Panc1 (cell line): ENCODE results near the gene SLC43A2. TPM values are rescaled to one million over a fixed set of nuclear protein-coding genes. Genes with fewer than 3 reads are reported as not detected.

Experiments
- ATAC-seq: fragments of 200-7000 bp; cut with Tn5 transposase; 2 replicates; pipeline ENCODE4 v1.9.1; 2020; ENCODE audit warnings: mild to moderate bottlenecking, moderate library complexity
- BruUV-seq: library from RNA; stranded (reverse); fragments of 400-500 nt; replicated peaks from 2 replicates; lab custom pipeline; 2021; lab: Mats Ljungman, UMichigan
- CTCF ChIA-PET: fragments of 300-600 bp; sonication (Branson Sonifier 250); formaldehyde crosslinking; loops from one replicate; lab custom pipeline; 2022; ENCODE audit warnings: antibody characterized with exemption; lab: Charles Lee
- POLR2A ChIA-PET: fragments of 300-600 bp; sonication (Branson Sonifier 250); formaldehyde crosslinking; loops from one replicate; lab custom pipeline; 2022; ENCODE audit warnings: antibody characterized with exemption; lab: Charles Lee
- DNase-seq: peaks from one replicate; pipeline ENCODE4 v3.0.0-alpha.2; 2010; ENCODE audit warnings: low read depth, low spot score
- H3K27ac ChIP-seq: 2 replicates; pipeline ENCODE4 v1.5.1; 2011; ENCODE audit warnings: mild to moderate bottlenecking, low read length, inconsistent platforms
- H3K27me3 ChIP-seq: fragments of 200-500 bp; sonication (Bioruptor generic); 2 replicates; pipeline ENCODE4 v1.6.0; 2014; ENCODE audit warnings: low read length, inconsistent platforms; ENCODE audit not compliant: control insufficient read depth, insufficient read depth
- H3K36me3 ChIP-seq: fragments of 200-500 bp; sonication (Bioruptor generic); 2 replicates; pipeline ENCODE4 v1.5.1; 2014; ENCODE audit warnings: inconsistent platforms, mild to moderate bottlenecking, low read length, moderate library complexity; ENCODE audit not compliant: control insufficient read depth, insufficient read depth
- H3K4me1 ChIP-seq: 2 replicates; pipeline ENCODE4 v1.5.1; 2011; ENCODE audit warnings: inconsistent platforms, mild to moderate bottlenecking, low read length, moderate library complexity; ENCODE audit not compliant: control insufficient read depth, insufficient read depth
- H3K4me3 ChIP-seq, 2 experiments: 2 replicates each; pipeline ENCODE4 v1.5.1; 2011 to 2012; ENCODE audit warnings: low read depth in 2 of 2, low read length in 2 of 2, mild to moderate bottlenecking in 2 of 2, inconsistent platforms in 1 of 2, moderate library complexity in 1 of 2
- H3K9me3 ChIP-seq: fragments of 200-500 bp; sonication (Bioruptor generic); 2 replicates; pipeline ENCODE4 v1.5.1; 2014; ENCODE audit warnings: low read depth, mild to moderate bottlenecking, inconsistent platforms, low read length, moderate library complexity; ENCODE audit not compliant: control insufficient read depth, insufficient read depth
- POLR2AphosphoS5 ChIP-seq: IDR thresholded peaks from 2 replicates; pipeline ENCODE4 v1.6.1; 2012; ENCODE audit warnings: mild to moderate bottlenecking, low read depth, low read length, moderate library complexity
- SIN3A ChIP-seq: IDR thresholded peaks from 2 replicates; pipeline ENCODE4 v1.6.1; 2012; ENCODE audit warnings: low read depth, mild to moderate bottlenecking, low read length, moderate library complexity, borderline replicate concordance; ENCODE audit not compliant: insufficient read depth
- TCF7L2 ChIP-seq: IDR thresholded peaks from 2 replicates; pipeline ENCODE4 v1.6.1; 2011; ENCODE audit warnings: mild to moderate bottlenecking, low read depth, low read length, inconsistent platforms
- in situ Hi-C: cut with HindIII; loops from 2 replicates; pipeline ENCODE4 v1.10.0; 2016; ENCODE audit warnings: low sequenced_read_pairs, low pct_unique_long_range_greater_than_20kb
- intact Hi-C: fragments of 100-400 bp; cut with micrococcal nuclease; formaldehyde crosslinking; loops from one replicate; pipeline ENCODE4 v1.10.0; 2022; ENCODE audit not compliant: unreplicated experiment
- total RNA-seq: library from RNA; stranded (reverse); gene quantifications from one replicate; pipeline ENCODE4 v1.2.1, GENCODE V29; 2021; ENCODE audit not compliant: unreplicated experiment
- TF ChIP-seq, protein P1 (sequence below): fragments of 450-650 bp; IDR thresholded peaks from 2 replicates; pipeline ENCODE4 v1.5.1; 2017; ENCODE audit warnings: mild to moderate bottlenecking
- TF ChIP-seq, protein P2 (sequence below), 2 experiments: IDR thresholded peaks; 2 replicates each; pipeline ENCODE4 v1.6.1; 2011 to 2012; ENCODE audit warnings: low read depth in 2 of 2, control low read depth in 1 of 2, low read length in 1 of 2, mild to moderate bottlenecking in 1 of 2, moderate library complexity in 1 of 2; ENCODE audit not compliant: insufficient read depth in 1 of 2

Gene SLC43A2
- total RNA-seq, 1 experiment from 2014 or later: 23.3 TPM

DNA sequence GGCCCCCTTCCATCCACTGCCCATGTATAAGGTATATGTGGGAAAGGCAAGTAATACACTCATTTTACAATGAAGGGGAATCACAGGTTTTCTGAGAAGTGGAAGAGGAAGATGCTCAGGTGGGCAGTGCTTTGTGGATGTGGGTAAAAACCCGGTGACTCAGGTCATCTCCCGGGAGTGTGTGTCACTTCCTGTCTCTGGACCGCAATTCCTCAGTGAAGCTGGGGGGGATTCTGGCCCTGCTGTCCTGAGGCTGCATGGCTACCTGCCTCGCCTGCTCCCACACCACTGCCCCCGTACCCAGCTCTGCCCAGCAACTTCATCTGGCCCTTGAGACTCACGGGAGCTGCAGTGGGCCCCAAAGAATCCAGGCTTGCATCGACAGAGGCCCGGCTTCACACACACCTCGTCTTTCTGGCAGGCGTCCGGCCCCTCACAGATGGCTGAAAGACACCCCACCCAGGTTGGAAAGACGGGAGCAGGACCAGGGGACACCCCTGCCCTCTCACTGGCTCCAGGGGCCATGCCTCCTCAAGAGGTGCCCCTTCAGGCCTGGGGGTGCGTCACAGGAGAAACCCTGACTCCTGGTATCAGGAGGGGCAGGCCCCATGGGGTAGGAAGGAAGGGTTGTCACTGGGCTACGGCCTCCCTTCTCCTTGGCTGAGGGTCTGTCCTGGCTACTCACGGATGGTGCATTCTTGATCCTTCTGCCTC is 16.0 kb upstream of the SLC43A2 start:
- BruUV-seq: no TSS peak
- ATAC-seq (no peak), DNase-seq (no peak)
- H3K27ac ChIP-seq: peak overlapping the region; percentile 3; the same call in 1 of the 2 replicates
- intact Hi-C loops: no loop called here
- H3K27me3 ChIP-seq: no peaks in the 10 kb centered on the region
- no peaks in the 10 kb centered on the region for H3K9me3 ChIP-seq
- ChIA-PET CTCF (no interaction called here), POLR2A (no interaction called here)
- no peaks in the 10 kb centered on the region for H3K36me3 ChIP-seq
- in situ Hi-C loops: no loop called here
- TF ChIP-seq, protein P1, sequence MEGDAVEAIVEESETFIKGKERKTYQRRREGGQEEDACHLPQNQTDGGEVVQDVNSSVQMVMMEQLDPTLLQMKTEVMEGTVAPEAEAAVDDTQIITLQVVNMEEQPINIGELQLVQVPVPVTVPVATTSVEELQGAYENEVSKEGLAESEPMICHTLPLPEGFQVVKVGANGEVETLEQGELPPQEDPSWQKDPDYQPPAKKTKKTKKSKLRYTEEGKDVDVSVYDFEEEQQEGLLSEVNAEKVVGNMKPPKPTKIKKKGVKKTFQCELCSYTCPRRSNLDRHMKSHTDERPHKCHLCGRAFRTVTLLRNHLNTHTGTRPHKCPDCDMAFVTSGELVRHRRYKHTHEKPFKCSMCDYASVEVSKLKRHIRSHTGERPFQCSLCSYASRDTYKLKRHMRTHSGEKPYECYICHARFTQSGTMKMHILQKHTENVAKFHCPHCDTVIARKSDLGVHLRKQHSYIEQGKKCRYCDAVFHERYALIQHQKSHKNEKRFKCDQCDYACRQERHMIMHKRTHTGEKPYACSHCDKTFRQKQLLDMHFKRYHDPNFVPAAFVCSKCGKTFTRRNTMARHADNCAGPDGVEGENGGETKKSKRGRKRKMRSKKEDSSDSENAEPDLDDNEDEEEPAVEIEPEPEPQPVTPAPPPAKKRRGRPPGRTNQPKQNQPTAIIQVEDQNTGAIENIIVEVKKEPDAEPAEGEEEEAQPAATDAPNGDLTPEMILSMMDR: no peak
- TF ChIP-seq, protein P2, sequence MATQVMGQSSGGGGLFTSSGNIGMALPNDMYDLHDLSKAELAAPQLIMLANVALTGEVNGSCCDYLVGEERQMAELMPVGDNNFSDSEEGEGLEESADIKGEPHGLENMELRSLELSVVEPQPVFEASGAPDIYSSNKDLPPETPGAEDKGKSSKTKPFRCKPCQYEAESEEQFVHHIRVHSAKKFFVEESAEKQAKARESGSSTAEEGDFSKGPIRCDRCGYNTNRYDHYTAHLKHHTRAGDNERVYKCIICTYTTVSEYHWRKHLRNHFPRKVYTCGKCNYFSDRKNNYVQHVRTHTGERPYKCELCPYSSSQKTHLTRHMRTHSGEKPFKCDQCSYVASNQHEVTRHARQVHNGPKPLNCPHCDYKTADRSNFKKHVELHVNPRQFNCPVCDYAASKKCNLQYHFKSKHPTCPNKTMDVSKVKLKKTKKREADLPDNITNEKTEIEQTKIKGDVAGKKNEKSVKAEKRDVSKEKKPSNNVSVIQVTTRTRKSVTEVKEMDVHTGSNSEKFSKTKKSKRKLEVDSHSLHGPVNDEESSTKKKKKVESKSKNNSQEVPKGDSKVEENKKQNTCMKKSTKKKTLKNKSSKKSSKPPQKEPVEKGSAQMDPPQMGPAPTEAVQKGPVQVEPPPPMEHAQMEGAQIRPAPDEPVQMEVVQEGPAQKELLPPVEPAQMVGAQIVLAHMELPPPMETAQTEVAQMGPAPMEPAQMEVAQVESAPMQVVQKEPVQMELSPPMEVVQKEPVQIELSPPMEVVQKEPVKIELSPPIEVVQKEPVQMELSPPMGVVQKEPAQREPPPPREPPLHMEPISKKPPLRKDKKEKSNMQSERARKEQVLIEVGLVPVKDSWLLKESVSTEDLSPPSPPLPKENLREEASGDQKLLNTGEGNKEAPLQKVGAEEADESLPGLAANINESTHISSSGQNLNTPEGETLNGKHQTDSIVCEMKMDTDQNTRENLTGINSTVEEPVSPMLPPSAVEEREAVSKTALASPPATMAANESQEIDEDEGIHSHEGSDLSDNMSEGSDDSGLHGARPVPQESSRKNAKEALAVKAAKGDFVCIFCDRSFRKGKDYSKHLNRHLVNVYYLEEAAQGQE (IDR thresholded peaks at IDR 0.05; ENCODE audit: insufficient read depth in 1 of 2, low read depth in 2 of 2, low read length in 1 of 2): no peak
- TF ChIP-seq SIN3A (no peak), TCF7L2 (no peak), POLR2AphosphoS5 (no peak)
- no peak overlapping the region for H3K4me3 ChIP-seq
- H3K4me1 ChIP-seq: peaks cover 14% of the 10 kb centered on the region

DNA sequence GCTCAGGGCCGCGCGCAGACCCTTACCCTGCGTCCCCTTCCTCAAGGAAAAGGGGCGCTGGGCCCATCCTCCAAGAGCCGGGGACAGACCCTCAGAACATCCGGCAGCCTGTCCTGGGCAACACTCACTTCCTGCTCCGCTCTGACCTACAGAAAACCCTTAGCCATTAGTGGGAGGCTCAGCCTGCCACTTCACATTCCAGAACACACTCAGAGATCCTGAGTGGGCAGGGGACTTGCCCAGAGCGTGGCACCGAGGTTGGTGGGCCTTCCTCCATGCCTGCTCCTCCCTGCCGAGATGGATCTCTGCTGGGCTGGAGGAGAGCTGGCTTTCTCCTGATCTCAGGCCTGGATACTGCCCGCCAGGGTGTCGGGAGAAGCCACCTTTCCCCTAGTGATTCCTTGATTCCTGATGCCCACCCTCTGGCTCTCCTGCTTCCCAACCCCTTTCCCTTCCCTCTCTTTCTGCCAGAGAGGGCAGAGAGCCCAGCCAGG is 15.4 kb upstream of the SLC43A2 start:
- intact Hi-C loops: no loop called here
- peaks cover 14% of the 10 kb centered on the region for H3K4me1 ChIP-seq
- peak overlapping the region; percentile 31 to 37; a peak in 3 of 4 replicates for H3K4me3 ChIP-seq
- H3K9me3 ChIP-seq: no peaks in the 10 kb centered on the region
- in situ Hi-C loops: no loop called here
- no peaks in the 10 kb centered on the region for H3K36me3 ChIP-seq
- peak overlapping the region; percentile 3; the same call in 1 of the 2 replicates for H3K27ac ChIP-seq
- ATAC-seq: peak; percentile 6; the same call in 1 of the 2 replicates
- DNase-seq: no peak
- TF ChIP-seq, protein P1: no peak
- TF ChIP-seq TCF7L2 (no peak), SIN3A (no peak), POLR2AphosphoS5 (no peak)
- TF ChIP-seq, protein P2 (IDR thresholded peaks at IDR 0.05; ENCODE audit: insufficient read depth in 1 of 2, low read depth in 2 of 2, low read length in 1 of 2): no peak
- ChIA-PET CTCF (no interaction called here), POLR2A (no interaction called here)
- no peaks in the 10 kb centered on the region for H3K27me3 ChIP-seq
- no TSS peak for BruUV-seq
